ENCODE measurements around the gene SMAD4.
"Not testable (repeated sequence)": the region's sequence is repeated elsewhere in the genome, so short reads cannot be mapped to it uniquely, and the experiment has no call there.

The SMAD4 gene

DNA sequence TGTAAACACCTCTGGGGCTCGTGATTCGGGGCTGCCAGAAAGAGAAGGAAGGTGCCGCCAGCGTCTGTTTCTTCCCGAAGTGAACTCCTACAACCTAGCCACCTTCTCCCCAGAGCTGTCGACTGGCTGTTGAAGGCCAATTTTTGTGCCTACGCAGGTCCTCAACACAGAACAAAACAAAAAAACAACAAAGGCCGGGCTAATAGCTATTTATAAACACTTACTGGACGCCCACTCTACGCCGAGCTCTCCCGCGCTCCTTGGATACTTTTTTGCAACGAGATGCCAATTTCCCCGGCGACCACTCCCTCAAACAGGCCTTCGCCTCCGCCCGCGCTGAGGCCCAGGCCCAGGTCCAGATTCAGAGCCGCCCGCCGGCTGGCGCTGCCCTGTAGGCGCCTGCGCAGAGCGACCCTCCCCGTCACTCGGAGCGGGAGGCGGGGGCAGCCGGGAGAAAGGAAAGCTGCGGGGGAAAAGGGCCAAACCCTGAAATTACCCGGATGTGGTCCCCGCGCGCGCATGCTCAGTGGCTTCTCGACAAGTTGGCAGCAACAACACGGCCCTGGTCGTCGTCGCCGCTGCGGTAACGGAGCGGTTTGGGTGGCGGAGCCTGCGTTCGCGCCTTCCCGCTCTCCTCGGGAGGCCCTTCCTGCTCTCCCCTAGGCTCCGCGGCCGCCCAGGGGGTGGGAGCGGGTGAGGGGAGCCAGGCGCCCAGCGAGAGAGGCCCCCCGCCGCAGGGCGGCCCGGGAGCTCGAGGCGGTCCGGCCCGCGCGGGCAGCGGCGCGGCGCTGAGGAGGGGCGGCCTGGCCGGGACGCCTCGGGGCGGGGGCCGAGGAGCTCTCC, at the start of gene SMAD4:
Gene SMAD4, plus strand, starts transcription at position 520 of the 843 bp plus-strand sequence. CDS start 16,834 bp downstream, outside the sequence.
- peak; percentile 95 to 97 for DNase-seq

DNA sequence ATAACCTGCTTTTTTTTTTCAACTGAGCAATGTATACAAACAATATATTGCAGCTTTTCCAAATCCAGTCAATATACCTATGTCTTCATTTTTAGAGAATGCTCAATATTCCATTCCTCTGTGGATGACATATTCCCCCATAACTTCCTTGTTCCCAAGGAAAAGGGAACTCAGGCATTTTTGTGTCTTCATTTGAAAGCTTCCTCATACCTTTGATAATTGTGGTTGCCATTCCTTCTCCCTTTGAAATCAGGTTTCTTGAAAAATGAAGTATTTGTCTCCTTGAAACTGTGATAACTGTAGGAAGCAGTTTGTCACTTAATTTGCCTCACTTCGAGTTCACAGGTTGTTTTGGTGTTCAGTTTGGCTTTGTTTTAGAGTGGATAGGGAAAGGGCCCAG, 48.6 kb upstream of the SMAD4 start:
- no peak for DNase-seq

GRCh38 chr18:50982086-50982801, 47.8 kb upstream of the SMAD4 start:
- no peak for DNase-seq

DNA sequence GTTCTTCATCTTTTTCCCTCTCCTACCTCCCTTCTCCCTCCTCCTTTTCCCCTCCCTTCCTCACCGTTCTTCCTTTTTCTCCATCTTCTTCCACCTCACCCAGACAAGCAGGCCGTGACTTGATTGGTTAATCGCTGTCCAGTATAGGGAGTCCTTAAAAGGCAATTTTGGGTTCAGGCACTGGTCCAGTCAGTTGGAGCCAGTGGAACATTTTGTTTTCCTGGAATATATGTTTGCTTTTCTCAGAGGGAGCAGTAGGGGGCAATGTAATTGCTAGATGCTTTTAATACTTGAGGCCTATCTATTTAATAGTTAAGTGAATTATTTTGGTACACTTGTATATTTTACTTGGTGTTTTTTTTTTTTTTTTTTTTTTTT, 47.2 kb upstream of the SMAD4 start:
- DNase-seq, result no peak

DNA sequence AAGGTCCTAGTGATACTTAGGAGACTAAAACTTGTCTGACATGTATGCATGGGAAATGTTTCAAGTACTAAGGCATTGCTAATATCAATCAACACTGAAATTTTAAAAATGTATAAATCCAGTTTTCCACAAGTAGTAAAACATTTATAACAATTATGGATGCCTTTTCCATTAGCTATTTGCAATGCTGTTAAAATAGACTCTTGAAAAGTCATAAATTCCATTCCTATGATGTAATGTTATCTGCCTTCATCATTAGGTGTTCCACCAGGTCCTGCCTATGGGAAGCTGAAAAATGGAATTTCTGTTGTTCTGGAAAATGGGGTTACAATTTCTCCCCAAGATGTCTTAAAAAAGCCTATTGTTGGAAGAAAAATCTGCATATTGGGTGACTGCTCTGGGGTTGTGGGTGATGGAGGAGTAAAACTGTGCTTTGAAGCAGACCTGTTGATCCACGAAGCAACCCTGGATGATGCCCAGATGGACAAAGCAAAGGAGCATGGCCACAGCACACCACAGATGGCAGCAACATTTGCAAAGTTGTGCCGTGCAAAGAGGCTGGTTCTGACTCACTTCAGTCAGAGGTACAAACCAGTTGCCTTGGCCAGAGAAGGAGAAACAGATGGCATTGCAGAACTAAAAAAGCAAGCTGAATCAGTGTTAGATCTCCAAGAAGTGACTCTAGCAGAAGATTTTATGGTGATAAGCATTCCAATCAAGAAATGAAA, 43.5 kb upstream of the SMAD4 start:
- no peak for DNase-seq

DNA sequence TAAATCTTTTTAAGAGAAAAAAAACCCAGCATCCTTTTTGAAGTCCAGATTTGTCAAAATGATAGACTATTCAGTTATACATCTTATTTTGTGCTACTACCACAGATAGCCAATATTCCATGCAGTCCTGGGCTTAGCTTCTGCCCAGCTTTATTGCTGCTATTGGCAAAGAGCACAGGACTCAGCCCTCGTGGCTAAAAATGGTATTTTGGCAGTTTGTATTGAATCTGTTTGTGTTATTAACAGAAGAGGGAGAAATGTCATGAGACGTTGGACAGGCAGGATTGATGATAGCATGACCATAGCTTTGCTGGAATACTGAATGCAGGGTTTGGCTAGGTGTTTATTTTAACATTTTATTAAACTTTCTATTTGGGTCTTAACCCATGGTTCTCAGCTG, 42.8 kb upstream of the SMAD4 start:
- DNase-seq, result no peak

DNA sequence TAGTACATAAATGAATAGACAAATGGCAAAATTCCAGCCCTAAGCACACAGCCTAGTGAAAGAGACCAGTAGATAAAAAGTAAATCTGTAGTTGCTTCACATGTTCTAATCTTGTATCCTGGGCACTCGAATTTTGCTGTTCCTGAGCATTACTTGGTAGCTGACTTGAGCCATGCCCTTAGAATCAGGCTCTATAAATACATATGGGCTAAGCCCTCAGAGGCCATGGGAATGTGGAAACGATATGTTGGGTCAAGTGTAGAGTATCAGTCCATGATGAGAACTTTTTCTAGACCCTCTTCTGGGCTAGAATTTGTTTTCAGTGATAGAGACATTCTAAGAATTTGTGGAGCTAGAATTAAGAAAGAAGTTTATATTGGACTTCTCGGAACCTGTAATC, 40.3 kb upstream of the SMAD4 start:
- DNase-seq, result no peak

DNA sequence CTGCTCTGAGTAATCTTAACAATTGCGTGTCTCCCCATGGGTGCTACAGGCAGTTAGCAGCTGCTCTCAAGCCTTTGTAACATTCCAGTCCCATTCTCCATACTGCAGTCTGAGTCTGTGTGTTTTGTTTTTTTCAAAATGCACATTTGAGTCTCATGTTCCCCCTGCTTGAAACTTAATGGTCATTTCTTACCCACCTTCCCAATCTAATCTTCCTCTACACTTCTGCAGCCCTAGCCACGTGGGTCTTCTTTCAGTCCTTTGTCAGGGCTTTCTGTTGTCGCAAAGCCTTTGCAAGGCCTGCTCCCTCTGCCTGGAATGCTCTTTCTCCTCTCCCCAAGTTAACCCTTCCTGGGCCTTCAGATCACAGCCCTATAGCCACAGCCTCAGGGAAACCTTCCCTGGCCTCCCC, 37.7 kb upstream of the SMAD4 start:
- DNase-seq, result no peak

- no peak for DNase-seq
Measured at GRCh38 chr18:50994031-50994430, 36.0 kb upstream of the SMAD4 start.

DNA sequence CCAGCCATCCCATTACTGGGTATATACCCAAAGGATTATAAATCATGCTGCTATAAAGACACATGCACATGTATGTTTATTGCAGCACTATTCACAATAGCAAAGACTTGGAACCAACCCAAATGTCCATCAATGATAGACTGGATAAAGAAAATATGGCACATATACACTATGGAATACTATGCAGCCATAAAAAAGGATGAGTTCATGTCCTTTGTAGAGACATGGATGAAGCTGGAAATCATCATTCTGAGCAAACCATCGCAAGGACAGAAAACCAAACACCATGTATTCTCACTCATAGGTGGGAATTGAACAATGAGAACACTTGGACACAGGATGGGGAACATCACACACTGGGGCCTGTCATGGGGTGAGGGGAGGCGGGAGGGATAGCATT, 26.8 kb upstream of the SMAD4 start:
- not testable (repeated sequence) for DNase-seq

- no peak for DNase-seq
Measured at GRCh38 chr18:51006061-51006818, 23.8 kb upstream of the SMAD4 start.

- no peak for DNase-seq
Measured at GRCh38 chr18:51006948-51007789, 22.8 kb upstream of the SMAD4 start.

DNA sequence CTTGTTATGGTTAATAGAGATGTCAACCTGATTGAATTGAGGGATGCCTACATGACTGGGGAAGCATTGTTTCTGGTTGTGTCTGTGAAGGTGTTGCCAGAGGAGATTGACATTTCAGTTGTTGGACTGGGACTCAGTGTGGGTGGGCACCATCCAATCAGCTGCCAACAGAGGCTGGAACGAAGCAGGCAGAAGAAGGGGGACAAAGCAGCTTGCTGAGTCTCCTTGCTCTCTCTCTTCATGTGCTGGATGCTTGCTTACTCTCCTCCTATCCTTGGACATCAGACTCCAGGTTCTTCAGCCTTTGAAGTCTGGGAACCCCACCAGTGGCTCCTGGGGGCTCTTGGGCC, 22.2 kb upstream of the SMAD4 start:
- no peak for DNase-seq

- no peak for DNase-seq
Measured at GRCh38 chr18:51009072-51009471, 20.9 kb upstream of the SMAD4 start.

DNA sequence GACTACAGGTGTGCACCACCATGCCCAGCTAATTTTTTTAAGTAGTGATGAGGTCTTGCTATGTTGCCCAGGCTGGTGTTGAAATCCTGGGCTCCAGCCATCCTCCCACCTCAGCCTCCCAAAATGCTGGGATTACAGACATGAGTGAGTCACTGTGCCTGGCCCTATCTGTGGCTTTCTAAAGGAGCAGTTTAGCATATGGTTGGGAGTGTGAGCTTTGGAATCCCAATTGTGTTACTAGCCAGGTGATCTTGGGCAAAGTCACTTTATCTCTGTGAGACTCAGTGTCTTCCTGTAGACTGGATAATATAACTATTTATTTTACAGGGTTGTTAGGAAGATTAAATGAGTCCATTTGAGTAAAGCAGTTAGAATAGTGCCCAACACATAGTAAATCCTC, 19.8 kb upstream of the SMAD4 start:
- no peak for DNase-seq

- DNase-seq, result no peak
Measured at GRCh38 chr18:51011709-51012108, 18.3 kb upstream of the SMAD4 start.

DNA sequence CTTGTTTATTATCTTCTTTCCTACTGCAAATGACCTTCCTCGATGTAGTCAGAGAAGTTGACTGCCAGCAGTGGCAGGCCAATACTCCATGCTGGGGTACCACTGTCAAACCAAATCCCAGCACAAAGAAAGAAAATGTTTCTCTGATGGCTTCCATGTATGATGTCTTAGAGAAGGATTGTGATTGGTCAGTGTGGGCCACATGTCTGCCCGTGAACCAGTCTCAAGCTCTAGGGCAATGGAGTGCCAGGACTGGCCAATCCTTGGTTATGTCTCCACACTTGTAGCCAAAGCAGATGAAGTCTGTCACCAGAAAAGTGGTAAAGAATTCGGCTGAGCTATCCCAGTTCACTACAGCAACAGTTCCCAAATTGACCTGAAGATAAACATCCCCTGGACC, 17.6 kb upstream of the SMAD4 start:
- DNase-seq, result no peak

DNA sequence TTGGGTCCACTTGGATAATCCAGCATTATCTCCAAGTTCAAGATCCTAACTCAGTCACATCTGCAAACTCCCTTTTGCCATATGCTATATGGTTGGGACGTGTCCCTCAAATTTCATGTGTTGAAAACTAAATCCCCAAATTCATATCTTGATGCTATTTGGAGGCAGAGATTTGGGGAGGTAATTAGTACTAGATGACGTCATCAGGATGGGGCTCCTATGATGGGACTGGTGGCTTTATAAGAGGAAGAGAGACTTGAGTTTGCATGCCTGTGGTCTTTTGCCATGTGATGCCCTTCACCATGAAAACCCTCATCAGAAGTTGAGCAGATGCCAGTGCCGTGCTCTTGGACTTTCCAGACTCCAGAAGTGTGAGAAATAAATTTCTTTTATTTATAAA, 16.8 kb upstream of the SMAD4 start:
- no peak for DNase-seq

GRCh38 chr18:51017140-51017879, 12.7 kb upstream of the SMAD4 start:
- no peak for DNase-seq

- DNase-seq, result no peak
Measured at GRCh38 chr18:51020536-51020935, 9.5 kb upstream of the SMAD4 start.

DNA sequence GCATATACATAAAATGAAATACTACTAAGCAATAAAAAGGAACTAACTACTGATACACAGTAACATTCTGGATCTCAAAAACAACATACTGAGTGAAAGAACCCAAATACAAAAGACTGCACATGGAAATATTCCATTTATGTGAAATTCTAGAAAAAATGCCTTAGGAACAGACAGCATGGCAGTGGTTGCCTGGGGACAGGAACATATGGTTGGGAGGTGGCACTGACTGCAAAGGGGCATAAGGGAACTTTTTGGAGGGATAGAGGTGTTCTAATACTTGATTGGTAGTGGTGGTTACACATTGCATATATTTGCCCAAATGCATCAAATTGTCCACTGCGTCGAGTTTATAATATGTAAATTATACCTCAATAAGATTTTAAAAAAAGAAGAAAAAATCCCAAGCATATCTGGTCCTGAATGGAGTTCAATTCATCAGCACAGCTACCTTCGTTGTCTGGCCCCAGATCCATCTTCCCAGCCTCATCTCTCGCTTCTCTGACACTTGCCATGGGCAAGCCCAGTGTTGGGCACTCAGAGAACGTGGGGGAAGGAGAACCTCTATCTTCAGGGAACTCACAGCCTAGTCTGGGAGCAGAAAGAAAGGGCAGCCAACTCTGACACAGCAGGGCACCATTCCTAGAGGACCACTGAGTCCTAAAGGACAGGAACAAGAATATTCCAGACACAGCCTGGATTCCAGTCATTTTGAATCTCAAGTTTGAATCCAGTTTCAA, 8.6 kb upstream of the SMAD4 start:
- DNase-seq, result no peak
